ENCODE data around the gene MRPL11. TPM values are rescaled to one million over a fixed set of nuclear protein-coding genes. Genes with fewer than 3 reads are reported as not detected.

Gene MRPL11
- total RNA-seq, 2 donors from 2014 or later, result 56.1 to 131 TPM

DNA sequence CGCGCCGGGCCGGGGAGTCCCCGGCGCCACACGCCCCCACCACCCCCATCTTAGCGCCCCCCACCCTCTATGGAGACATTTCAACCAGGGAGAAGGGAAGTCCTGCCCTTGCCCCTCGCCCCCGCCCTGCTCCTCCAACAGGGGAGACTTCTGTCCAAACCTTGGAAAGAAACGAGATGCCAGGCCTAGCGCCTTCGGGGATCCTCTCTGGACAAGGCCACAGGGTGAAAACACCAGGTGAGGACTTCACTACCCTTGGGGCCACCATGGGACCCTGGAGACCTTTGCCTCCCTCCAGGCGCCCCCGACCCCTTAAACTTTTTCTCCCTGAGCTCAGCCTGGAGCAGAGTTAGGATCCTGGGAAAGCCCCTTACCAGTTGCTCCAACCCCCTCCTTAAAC lies 29.4 kb downstream of the MRPL11 start:
- H3K36me3 Mint-ChIP-seq (ENCODE audit: low read depth), result no peaks in the 10 kb centered on the region
- no peak for ATAC-seq (replicated peaks)
- H3K9me3 Mint-ChIP-seq, result no peaks in the 10 kb centered on the region
- H3K27ac Mint-ChIP-seq, result no peak overlapping the region
- H3K4me3 Mint-ChIP-seq, result peak overlapping the region; percentile 6
- H3K27me3 Mint-ChIP-seq, result peaks cover 21% of the 10 kb centered on the region
- peaks cover 4% of the 10 kb centered on the region for H3K4me1 Mint-ChIP-seq

DNA sequence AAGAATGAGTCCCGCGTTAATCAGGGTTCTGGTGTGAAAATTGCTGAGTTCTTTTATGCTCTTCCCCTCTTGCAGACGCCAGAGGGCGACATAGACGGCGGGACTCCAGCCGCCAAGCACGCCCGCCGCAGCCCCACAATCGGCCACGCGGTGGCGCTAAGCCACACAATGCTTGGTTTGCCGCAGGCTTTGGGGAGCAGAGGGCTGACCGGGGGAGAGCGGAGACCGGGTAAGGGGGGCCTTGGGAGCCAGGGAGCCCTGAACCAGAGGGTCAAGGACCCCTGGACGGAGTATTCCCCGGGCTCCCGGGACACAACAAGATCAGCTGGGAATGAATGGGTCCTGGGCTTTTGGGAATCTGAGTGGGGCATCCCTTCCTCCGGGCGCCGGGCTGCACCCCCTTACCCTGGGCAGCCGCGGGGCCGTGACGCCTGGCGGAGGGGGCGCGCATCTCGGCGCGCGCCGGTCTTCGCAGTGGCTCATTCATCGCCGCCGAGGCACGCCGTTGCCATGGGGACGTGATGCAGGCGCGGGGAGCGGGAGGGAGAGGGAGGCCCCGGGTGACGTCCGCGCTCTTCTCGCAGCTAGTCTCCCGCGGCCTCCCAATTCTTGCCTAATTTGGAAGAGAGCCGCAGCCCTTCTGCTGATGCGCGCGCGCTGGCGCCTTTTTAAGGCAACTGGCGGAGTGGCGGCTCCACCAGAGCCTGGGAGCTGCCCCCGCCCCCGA lies 30.0 kb downstream of the MRPL11 start:
- H3K27ac Mint-ChIP-seq, result no peak overlapping the region
- peak; percentile 86 for ATAC-seq (replicated peaks)
- H3K4me1 Mint-ChIP-seq, result peaks cover 4% of the 10 kb centered on the region
- no peaks in the 10 kb centered on the region for H3K36me3 Mint-ChIP-seq (ENCODE audit: low read depth)
- peaks cover 19% of the 10 kb centered on the region for H3K27me3 Mint-ChIP-seq
- peak overlapping the region; percentile 74 for H3K4me3 Mint-ChIP-seq
- H3K9me3 Mint-ChIP-seq, result no peaks in the 10 kb centered on the region

DNA sequence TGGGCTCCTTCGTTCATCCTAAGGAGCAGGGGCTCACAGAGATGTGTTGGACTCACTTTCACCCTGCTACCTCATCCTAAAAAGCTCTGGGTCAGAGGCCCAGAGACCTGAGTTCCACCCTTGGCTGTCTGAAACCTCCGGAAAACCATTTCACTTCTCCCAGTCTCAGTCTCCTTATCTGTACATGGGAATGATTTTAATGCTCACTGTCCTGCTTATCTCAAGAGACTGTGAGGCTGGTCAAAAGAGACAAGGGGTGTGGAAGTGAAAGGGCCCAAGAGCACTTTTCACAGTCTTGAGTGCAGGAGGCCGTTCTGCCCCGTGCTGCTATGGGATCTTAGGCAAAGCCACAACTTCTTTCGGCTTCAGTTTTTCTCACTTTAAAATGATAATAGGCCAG lies 31.0 kb downstream of the MRPL11 start:
- Mint-ChIP-seq H3K36me3 (ENCODE audit: low read depth) (no peaks in the 10 kb centered on the region), H3K27ac (no peak overlapping the region), H3K4me3 (no peak overlapping the region), H3K27me3 (peaks cover 19% of the 10 kb centered on the region), H3K4me1 (peaks cover 4% of the 10 kb centered on the region), H3K9me3 (no peaks in the 10 kb centered on the region)
- ATAC-seq (replicated peaks), result no peak

DNA sequence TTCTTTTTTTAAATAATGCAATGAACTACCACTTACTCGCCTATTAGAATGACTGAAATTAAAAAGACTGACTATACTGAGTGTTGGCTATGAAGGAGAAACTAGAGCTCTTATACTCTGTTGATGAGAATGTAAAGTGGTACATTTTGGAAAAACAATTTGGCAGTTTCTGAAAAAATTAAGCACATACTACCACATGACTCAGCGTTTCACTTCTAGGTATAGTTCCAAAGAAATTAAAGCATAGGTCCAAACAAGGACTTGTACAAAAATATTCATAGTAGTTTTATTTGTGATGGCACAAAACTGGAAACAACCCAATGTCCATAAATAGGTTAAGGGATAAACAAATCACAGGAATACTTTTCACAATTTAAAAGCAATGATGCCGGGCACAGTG lies 44.7 kb downstream of the MRPL11 start:
- peaks cover 4% of the 10 kb centered on the region for H3K27me3 Mint-ChIP-seq
- ATAC-seq (replicated peaks), result no peak
- no peaks in the 10 kb centered on the region for H3K4me1 Mint-ChIP-seq
- no peak overlapping the region for H3K4me3 Mint-ChIP-seq
- no peaks in the 10 kb centered on the region for H3K9me3 Mint-ChIP-seq
- H3K27ac Mint-ChIP-seq, result no peak overlapping the region
- H3K36me3 Mint-ChIP-seq (ENCODE audit: low read depth), result no peaks in the 10 kb centered on the region

DNA sequence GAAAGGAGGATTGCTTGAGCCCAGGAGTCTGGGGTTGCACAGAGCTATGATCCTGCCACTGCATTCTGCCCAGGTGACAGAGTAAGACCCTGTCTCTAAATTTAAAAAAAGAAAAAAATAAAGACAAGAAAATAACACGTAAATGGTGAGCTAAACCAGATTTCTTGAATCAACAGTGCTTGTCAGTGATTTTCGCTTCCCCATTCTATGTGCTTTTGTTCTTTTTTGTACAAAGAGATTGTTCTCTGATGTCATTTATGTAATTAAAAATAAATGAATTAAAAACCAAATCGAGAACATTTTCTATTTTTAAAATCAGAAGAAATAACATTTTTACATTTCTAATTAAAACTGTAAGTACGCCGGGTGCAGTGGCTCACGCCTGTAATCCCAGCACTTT lies 47.3 kb downstream of the MRPL11 start:
- no peak for ATAC-seq (replicated peaks)
- peaks cover 4% of the 10 kb centered on the region for H3K27me3 Mint-ChIP-seq
- no peaks in the 10 kb centered on the region for H3K36me3 Mint-ChIP-seq (ENCODE audit: low read depth)
- H3K27ac Mint-ChIP-seq, result no peak overlapping the region
- H3K4me3 Mint-ChIP-seq, result no peak overlapping the region
- H3K9me3 Mint-ChIP-seq, result no peaks in the 10 kb centered on the region
- H3K4me1 Mint-ChIP-seq, result peaks cover 1% of the 10 kb centered on the region

DNA sequence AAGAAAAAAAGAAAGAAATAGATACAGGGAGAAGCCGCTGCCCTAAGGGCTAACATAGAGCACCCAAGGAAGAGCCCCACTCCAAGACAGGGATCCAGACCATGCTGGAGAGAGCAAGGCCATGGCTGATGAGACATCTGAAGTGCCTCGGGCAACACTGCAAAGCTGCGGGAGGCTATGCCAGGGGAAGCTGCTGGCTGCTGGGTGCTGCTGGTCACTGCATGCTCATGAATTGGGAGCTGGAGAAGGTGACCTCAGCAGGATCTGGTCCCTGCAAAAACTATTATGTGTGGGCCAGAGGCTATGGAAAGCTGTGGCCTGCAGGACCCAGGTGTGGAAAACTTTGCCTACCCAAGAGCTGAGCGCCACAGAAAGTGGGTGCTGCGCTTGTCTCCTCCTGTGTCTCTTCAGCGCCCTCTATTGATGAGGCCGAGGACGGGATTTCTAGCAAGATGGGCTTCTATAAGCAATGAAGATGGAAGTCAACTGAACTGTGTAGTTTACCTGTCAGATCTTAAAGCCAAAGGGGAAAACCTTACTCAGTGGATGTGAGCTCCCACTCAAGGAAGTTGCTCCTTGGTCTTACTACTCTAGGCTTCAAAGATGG lies 49.8 kb downstream of the MRPL11 start:
- Mint-ChIP-seq H3K9me3 (no peaks in the 10 kb centered on the region), H3K27me3 (no peaks in the 10 kb centered on the region), H3K27ac (no peak overlapping the region), H3K36me3 (ENCODE audit: low read depth) (no peaks in the 10 kb centered on the region), H3K4me1 (peaks cover 6% of the 10 kb centered on the region), H3K4me3 (no peak overlapping the region)
- ATAC-seq (replicated peaks), result peak; percentile 69

DNA sequence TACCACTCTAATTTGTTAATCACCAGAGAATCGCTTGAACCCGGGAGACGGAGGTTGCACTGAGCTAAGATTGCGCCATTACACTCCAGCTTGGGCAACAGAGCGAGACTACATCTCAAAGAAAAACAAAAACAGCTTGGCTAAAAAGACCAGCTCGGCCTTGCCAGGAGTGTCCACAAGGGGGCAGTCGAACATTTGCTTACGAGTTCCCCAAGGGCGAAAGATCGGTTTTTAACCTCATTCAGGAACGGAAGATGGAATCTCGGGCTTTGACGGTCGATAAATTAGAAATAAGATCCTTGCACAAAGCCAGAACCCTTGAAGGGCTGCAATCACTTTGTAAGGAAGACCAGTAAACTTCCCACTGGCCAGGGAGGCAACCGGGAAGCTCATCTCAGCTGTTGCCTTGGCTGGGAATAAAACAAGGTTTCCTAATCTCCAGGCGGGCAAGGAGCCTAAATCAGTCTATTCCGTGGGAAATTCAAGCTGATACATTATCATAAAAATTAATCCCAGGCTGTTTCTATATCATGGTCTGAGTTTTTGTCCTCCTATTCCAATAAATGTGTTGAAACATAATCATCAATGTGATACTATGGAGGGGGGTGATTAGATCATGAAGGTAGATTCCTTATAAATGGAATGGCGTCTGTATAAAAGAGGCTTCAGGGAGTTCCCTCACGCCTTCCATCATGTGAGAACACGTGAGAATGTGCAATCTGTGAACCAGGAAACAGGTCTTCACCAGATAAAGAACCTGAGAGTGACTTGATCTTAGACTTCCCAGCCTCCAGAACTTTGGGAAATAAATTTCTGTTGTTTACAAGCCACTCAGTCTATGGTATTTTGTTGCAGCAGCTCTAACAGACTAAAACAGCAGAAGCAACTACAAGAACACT lies 52.2 kb downstream of the MRPL11 start:
- Mint-ChIP-seq H3K9me3 (no peaks in the 10 kb centered on the region), H3K36me3 (ENCODE audit: low read depth) (no peaks in the 10 kb centered on the region), H3K27ac (peak overlapping the region; percentile 9), H3K27me3 (no peaks in the 10 kb centered on the region), H3K4me3 (peak overlapping the region; percentile 47), H3K4me1 (peaks cover 6% of the 10 kb centered on the region)
- ATAC-seq (replicated peaks), result peak; percentile 78

Other genes with a start within 250 kb of the MRPL11 start
- gene KLC2, start 181.1 kb downstream of the MRPL11 start, total RNA-seq, result 10 to 100 TPM; 38.3 to 45.2 TPM
- 100 to 1,000 TPM; 116 to 178 TPM for gene RAB1B, start 170.2 kb downstream of the MRPL11 start, total RNA-seq
- gene CNIH2, start 160.7 kb downstream of the MRPL11 start, total RNA-seq, result 1 to 10 TPM; 3.9 to 5.0 TPM
- 10 to 100 TPM; 41.2 to 68.3 TPM for gene YIF1A, start 149.7 kb downstream of the MRPL11 start, total RNA-seq
- not detected for gene TMEM151A, start 147.0 kb downstream of the MRPL11 start, total RNA-seq
- gene CD248, start 121.8 kb downstream of the MRPL11 start, total RNA-seq, result not detected
- gene RIN1, start 102.4 kb downstream of the MRPL11 start, total RNA-seq, result 1 to 10 TPM; 1.6 to 3.4 TPM
- gene BRMS1, start 93.7 kb downstream of the MRPL11 start, total RNA-seq, result 10 to 100 TPM; 21.6 to 41.7 TPM
- 10 to 100 TPM in 1 of 2 donors, 1 to 10 TPM in 1; 7.7 to 12.9 TPM for gene B4GAT1, start 91.2 kb downstream of the MRPL11 start, total RNA-seq
- 1 to 10 TPM; 7.6 to 9.1 TPM for gene SLC29A2, start 67.1 kb downstream of the MRPL11 start, total RNA-seq
- gene NPAS4, start 17.8 kb downstream of the MRPL11 start, total RNA-seq, result under 1 TPM; 0.21 to 0.28 TPM
- gene PELI3, start 28.1 kb upstream of the MRPL11 start, total RNA-seq, result 10 to 100 TPM in 1 of 2 donors, 1 to 10 TPM in 1; 8.1 to 17.5 TPM
- gene DPP3, start 41.6 kb upstream of the MRPL11 start, total RNA-seq, result 100 to 1,000 TPM in 1 of 2 donors, 10 to 100 TPM in 1; 67.9 to 117 TPM
- gene BBS1, start 71.8 kb upstream of the MRPL11 start, total RNA-seq, result 10 to 100 TPM; 16.4 to 17.2 TPM
- 10 to 100 TPM in 1 of 2 donors, 1 to 10 TPM in 1; 8.7 to 12.6 TPM for gene ZDHHC24, start 107.2 kb upstream of the MRPL11 start, total RNA-seq
- 1 to 10 TPM in 1 of 2 donors, under 1 TPM in 1; 0.58 to 3.0 TPM for gene ACTN3, start 108.1 kb upstream of the MRPL11 start, total RNA-seq
- gene CTSF, start 129.8 kb upstream of the MRPL11 start, total RNA-seq, result 10 to 100 TPM in 1 of 2 donors, 1 to 10 TPM in 1; 4.1 to 12.9 TPM
- gene CCDC87, start 154.2 kb upstream of the MRPL11 start, total RNA-seq, result under 1 TPM; 0.11 to 0.15 TPM
- 10 to 100 TPM; 27.5 to 35.1 TPM for gene CCS, start 154.3 kb upstream of the MRPL11 start, total RNA-seq
- 100 to 1,000 TPM; 127 to 156 TPM for gene RBM14, start 177.8 kb upstream of the MRPL11 start, total RNA-seq
- gene RBM4, start 199.9 kb upstream of the MRPL11 start, total RNA-seq, result 10 to 100 TPM; 92.4 to 94.0 TPM
- 10 to 100 TPM; 23.6 to 31.4 TPM for gene RBM4B, start 239.0 kb upstream of the MRPL11 start, total RNA-seq

All from activated T-helper 17 cell treated with anti-CD3 and anti-CD28 coated beads, Interleukin-2, amount 50 U/mL, for 72 hours (primary cell).